ENCODE results near the gene NEK4. TPM values are rescaled to one million over a fixed set of nuclear protein-coding genes. Genes with fewer than 3 reads are reported as not detected.

The NEK4 gene
- total and polyA plus RNA-seq, 2 of the 13 experiments (the other 11 are each of a cell fraction or from before 2014, with no cell fraction given): 16.5 to 38.0 TPM

DNA sequence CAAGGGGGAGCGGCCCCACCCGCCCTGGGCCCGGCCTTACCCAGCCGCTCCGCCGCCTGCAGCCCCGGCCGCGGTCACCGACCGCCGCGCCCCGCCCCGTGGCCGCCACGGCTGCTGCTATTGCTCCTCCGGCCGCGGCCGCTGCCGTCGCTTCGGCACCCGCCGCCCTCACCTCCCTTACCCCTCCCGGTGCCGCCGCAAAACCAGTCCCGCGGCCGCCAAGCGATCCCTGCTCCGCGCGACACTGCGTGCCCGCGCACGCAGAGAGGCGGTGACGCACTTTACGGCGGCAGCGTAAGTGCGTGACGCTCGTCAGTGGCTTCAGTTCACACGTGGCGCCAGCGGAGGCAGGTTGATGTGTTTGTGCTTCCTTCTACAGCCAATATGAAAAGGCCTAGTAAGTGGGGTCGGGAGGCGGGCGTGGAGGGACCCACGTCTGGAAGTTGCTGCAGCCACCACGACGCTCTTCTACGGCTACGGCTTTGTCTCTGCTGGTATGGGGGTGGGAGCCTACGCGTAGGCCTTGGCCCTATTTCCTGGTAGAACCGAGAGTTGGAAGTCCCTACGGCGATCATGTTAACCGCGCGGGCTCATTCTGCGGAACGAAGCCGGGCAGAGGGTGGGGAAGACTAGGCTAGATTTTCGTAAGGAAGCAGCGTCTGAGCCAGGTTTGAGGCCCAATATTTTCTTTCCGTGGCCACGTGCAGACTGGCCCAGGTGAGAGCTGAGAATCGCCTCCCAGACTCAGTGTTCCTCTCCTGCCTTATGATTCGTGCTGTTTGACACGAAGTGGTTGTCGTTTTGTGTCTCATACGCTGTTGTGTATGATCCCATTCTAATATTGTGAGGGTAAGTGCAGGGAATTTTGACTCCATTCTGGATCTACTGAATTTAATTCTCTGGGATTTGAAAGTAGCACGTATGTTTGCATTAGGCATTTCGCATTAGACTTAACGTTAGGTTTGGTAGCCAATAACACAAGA is 84.7 kb downstream of the NEK4 start, which contains the start of the genes GNL3 and PBRM1 (continued):
- TF ChIP-seq ZC3H13 (CRISPR knock-in tag; IDR thresholded peaks at IDR 0.05) (no peak), ZSCAN31 (CRISPR knock-in tag; IDR thresholded peaks at IDR 0.05; ENCODE audit: low read depth) (0 out of 2 replicates have a peak, but pooled peaks have one; percentile 83), HNRNPUL1 (IDR thresholded peaks at IDR 0.05; ENCODE audit: low read depth, low read length) (0 out of 2 replicates have a peak, but pooled peaks have one; percentile 29), SMYD3 (CRISPR knock-in tag; IDR thresholded peaks at IDR 0.05) (peak; percentile 80; the same call in 1 of the 2 replicates), ZNF136 (CRISPR knock-in tag; IDR thresholded peaks at IDR 0.05; ENCODE audit: low read depth) (no peak), ZBTB34 (CRISPR knock-in tag; IDR thresholded peaks at IDR 0.05) (peak; percentile 60; the same call in 1 of the 2 replicates), MBNL3 (CRISPR knock-in tag; conservative IDR thresholded peaks at IDR 0.05) (no peak), TOE1 (CRISPR knock-in tag; IDR thresholded peaks at IDR 0.05) (no peak), NRL (CRISPR knock-in tag; IDR thresholded peaks at IDR 0.05; ENCODE audit: borderline replicate concordance) (peak; percentile 97), PRDM4 (CRISPR knock-in tag; IDR thresholded peaks at IDR 0.05; ENCODE audit: borderline replicate concordance) (no peak), GATAD1 (CRISPR knock-in tag; IDR thresholded peaks at IDR 0.05) (peak; percentile 94), NFIB (CRISPR knock-in tag; IDR thresholded peaks at IDR 0.05; ENCODE audit: borderline replicate concordance) (no peak), SMAD1 (CRISPR knock-in tag; IDR thresholded peaks at IDR 0.05; ENCODE audit: borderline replicate concordance, low read depth) (peak; percentile 92; the same call in 1 of the 2 replicates), SP2 (CRISPR knock-in tag; IDR thresholded peaks at IDR 0.05) (0 out of 2 replicates have a peak, but pooled peaks have one; percentile 27), STAT5B (CRISPR knock-in tag; IDR thresholded peaks at IDR 0.05) (no peak), ZNF160 (CRISPR knock-in tag; IDR thresholded peaks at IDR 0.05) (peak; percentile 95), CAMTA2 (CRISPR knock-in tag; IDR thresholded peaks at IDR 0.05; ENCODE audit: borderline replicate concordance) (peak; percentile 64; the same call in 1 of the 2 replicates)
- TF ChIP-seq, protein P1, sequence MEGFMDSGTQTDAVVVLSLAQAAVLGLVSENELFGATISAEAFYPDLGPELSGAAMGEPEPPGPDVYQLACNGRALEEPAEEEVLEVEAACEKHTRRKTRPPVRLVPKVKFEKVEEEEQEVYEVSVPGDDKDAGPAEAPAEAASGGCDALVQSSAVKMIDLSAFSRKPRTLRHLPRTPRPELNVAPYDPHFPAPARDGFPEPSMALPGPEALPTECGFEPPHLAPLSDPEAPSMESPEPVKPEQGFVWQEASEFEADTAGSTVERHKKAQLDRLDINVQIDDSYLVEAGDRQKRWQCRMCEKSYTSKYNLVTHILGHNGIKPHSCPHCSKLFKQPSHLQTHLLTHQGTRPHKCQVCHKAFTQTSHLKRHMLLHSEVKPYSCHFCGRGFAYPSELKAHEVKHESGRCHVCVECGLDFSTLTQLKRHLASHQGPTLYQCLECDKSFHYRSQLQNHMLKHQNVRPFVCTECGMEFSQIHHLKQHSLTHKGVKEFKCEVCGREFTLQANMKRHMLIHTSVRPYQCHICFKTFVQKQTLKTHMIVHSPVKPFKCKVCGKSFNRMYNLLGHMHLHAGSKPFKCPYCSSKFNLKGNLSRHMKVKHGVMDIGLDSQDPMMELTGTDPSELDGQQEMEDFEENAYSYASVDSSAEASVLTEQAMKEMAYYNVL (CRISPR knock-in tag; IDR thresholded peaks at IDR 0.05; ENCODE audit: borderline replicate concordance): peak; percentile 77
- TF ChIP-seq, protein P2, sequence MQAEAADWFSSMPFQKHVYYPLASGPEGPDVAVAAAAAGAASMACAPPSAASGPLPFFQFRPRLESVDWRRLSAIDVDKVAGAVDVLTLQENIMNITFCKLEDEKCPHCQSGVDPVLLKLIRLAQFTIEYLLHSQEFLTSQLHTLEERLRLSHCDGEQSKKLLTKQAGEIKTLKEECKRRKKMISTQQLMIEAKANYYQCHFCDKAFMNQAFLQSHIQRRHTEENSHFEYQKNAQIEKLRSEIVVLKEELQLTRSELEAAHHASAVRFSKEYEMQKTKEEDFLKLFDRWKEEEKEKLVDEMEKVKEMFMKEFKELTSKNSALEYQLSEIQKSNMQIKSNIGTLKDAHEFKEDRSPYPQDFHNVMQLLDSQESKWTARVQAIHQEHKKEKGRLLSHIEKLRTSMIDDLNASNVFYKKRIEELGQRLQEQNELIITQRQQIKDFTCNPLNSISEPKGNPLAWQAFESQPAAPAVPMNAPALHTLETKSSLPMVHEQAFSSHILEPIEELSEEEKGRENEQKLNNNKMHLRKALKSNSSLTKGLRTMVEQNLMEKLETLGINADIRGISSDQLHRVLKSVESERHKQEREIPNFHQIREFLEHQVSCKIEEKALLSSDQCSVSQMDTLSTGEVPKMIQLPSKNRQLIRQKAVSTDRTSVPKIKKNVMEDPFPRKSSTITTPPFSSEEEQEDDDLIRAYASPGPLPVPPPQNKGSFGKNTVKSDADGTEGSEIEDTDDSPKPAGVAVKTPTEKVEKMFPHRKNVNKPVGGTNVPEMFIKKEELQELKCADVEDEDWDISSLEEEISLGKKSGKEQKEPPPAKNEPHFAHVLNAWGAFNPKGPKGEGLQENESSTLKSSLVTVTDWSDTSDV (CRISPR knock-in tag; IDR thresholded peaks at IDR 0.05): peak; percentile 99

Measured in HepG2 (cell line).